ENCODE results near the gene LONRF2. TPM values are rescaled to one million over a fixed set of nuclear protein-coding genes. Genes with fewer than 3 reads are reported as not detected.

LONRF2 gene
- total and polyA plus RNA-seq, 8 donors: 2.0 to 7.1 (median 6.8) TPM

DNA sequence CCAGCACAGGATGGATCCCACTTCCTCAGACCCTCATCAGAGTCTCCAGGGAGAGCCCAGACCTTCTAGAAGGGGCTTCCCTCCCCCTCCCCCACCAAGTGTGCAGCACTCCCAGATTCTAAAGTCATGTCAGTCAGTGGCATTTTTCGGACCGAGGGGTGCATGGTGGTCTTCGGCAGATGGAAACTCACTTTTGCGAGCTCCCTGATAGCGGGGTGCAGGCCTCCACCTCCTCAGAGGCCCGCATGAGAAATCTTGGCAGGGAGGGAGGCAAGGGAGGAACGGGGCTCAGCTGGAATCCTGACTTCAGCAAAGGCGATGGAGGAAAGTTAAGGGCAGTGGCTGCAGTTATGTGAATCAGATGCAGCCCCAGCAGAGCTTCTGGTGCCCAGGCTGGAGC is 58.2 kb downstream of the LONRF2 start:
- TF ChIP-seq, protein P1, sequence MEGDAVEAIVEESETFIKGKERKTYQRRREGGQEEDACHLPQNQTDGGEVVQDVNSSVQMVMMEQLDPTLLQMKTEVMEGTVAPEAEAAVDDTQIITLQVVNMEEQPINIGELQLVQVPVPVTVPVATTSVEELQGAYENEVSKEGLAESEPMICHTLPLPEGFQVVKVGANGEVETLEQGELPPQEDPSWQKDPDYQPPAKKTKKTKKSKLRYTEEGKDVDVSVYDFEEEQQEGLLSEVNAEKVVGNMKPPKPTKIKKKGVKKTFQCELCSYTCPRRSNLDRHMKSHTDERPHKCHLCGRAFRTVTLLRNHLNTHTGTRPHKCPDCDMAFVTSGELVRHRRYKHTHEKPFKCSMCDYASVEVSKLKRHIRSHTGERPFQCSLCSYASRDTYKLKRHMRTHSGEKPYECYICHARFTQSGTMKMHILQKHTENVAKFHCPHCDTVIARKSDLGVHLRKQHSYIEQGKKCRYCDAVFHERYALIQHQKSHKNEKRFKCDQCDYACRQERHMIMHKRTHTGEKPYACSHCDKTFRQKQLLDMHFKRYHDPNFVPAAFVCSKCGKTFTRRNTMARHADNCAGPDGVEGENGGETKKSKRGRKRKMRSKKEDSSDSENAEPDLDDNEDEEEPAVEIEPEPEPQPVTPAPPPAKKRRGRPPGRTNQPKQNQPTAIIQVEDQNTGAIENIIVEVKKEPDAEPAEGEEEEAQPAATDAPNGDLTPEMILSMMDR (IDR thresholded peaks at IDR 0.05): no peak
- no peak for DNase-seq
- Histone ChIP-seq H3K4me3 (no peak overlapping the region), H3K27ac (no peak overlapping the region), H3K9me3 (no peaks in the 10 kb centered on the region), H3K36me3 (no peaks in the 10 kb centered on the region), H3K4me1 (no peaks in the 10 kb centered on the region), H3K27me3 (no peaks in the 10 kb centered on the region)
- intact Hi-C loops (cut with DNase I): loop anchor here in 1 of 3 donors (10.0 kb wide), 1 partner anchor 121 kb away; no protein-coding TSS in a partner anchor
- no peak for ATAC-seq
- FAIRE-seq: no peak
- WGBS, 2 donors: 60 to 69% methylated on average over 8 of the region's 8 CpGs

DNA sequence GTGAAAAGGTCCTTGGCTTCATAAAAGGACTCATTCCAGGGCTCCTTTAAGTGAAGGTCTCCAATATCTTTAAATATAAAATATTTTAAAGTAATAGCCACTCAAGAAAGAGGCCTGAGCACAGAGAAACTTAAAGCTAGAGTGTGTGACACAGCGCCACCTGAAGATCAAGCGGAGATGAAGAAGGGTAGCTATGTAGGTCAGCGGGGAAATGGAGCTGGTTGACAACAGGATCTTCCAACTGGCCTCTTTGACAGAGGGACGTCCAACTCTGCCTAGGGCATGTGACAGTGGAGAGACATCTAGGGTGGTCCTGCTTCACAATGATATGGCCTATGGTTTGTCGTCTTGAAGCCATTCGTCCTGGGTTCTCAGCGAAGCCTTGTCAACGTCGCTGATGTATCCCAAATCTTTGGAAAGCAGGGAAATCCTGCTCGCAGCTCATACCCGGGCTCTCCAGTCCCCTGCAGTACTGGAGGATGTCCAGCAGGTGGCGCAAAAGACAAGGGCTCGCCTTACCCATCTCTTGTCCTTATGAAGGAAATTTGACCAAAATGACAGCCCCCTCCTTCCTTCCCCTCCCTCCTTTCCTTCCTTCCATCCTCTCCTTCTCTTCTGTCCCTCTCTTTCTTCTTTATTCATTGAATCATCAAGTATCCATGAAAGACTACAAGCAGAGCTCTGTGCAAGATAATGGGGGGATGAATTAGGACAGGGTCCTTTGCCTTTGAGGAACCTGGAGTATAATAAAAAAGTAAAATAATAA is 59.6 kb downstream of the LONRF2 start:
- TF ChIP-seq, protein P1 (IDR thresholded peaks at IDR 0.05): peak; percentile 82 to 97 (median 94)
- Histone ChIP-seq H3K4me1 (no peaks in the 10 kb centered on the region), H3K4me3 (no peak overlapping the region), H3K36me3 (no peaks in the 10 kb centered on the region), H3K27me3 (no peaks in the 10 kb centered on the region), H3K9me3 (no peaks in the 10 kb centered on the region), H3K27ac (no peak overlapping the region)
- ATAC-seq: peak; percentile 69 to 89 (median 86)
- DNase-seq: peak; percentile 28 to 88 (median 72)
- intact Hi-C loops (cut with DNase I): loop anchor here in 2 of 3 donors (2.0 to 10.0 kb wide), 2 partner anchors 118 to 122 kb away; no protein-coding TSS in a partner anchor
- WGBS, 2 donors: 7 to 11% methylated on average over 13 of the region's 13 CpGs
- FAIRE-seq: no peak

DNA sequence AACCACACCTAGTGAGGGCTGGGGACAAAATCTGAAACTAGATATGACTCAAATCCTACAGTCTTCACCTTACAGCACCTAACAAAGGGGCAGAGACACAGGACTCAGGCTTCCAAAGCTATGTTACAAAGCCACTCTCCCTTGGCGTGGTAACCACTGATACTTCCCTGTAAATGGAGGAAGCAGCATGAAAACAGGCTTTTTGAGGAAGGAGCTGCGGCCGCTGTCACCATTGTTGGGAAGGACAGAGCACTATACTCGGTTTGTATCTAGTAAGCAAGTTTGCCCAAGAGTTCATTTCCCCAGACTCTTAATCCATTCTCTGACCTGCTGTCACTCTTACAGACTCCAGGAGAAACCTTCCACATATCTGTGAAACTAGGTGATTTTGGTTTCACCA is 60.3 kb downstream of the LONRF2 start:
- TF ChIP-seq, protein P1 (IDR thresholded peaks at IDR 0.05): no peak
- peak in 1 of 4 donors; percentile 42 for ATAC-seq
- 74 to 84% methylated on average over 4 of the region's 4 CpGs for WGBS, 2 donors
- DNase-seq: no peak
- intact Hi-C loops (cut with DNase I): loop anchor here in 2 of 3 donors (2.0 to 10.0 kb wide), 2 partner anchors 119 to 123 kb away; no protein-coding TSS in a partner anchor
- H3K4me3 ChIP-seq: no peak overlapping the region
- H3K27me3 ChIP-seq: no peaks in the 10 kb centered on the region
- no peak for FAIRE-seq
- no peak overlapping the region for H3K27ac ChIP-seq
- H3K4me1 ChIP-seq: no peaks in the 10 kb centered on the region
- H3K9me3 ChIP-seq: no peaks in the 10 kb centered on the region
- H3K36me3 ChIP-seq: no peaks in the 10 kb centered on the region

DNA sequence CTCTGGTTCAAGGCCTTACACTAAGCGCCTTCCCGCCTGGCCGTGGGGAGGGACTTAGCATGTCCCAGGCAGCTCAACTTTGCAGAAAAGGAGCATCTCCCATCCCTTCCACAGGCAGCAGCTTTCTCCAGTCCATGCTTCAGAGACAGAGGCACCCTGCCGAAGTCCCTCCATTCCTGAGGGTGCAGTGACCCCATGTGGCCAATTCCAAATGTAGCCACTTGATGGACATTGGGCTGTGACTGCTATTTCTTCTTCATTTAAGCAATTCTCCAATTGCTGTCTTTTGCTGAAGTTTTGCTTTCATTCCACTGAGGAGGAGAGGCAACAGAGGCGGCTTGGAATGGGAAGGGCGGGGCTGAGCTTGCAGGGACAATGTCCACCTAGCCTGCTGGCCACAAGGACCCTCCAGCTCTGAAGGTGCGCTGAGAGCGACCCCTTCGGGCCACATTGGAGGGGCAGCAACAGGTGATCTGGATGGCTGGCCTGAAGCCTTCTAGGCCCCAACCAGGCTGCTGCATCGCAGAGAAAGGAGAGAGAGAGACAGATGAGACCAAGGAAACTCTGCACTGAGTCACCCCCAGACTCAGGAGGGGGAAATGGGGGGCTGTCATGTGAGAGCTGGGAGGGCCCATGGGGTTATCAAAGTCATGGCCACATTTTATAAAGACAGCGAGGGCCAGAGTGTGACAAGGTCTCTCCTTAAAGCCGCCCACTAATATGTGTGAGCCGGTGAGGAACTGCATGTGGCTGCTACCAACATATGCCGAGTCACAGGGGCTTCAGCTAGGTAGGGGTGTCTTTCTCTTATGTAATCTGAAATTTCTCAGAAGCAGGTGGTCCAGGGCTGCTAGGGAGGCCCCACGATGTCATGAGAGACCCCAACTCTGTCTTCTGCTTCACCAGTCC is 61.3 kb downstream of the LONRF2 start:
- Histone ChIP-seq H3K36me3 (no peaks in the 10 kb centered on the region), H3K4me3 (no peak overlapping the region), H3K9me3 (no peaks in the 10 kb centered on the region), H3K27ac (no peak overlapping the region), H3K4me1 (no peaks in the 10 kb centered on the region), H3K27me3 (no peaks in the 10 kb centered on the region)
- DNase-seq (peak in 1 of 6 donors; percentile 63), ATAC-seq (peak; percentile 48 to 85 (median 81)), FAIRE-seq (no peak)
- 57 to 63% methylated on average over 15 of the region's 15 CpGs for WGBS, 2 donors
- intact Hi-C loops (cut with DNase I): loop anchor here in 1 of 3 donors (10.0 kb wide), 1 partner anchor 124 kb away; no protein-coding TSS in a partner anchor
- TF ChIP-seq, protein P1 (IDR thresholded peaks at IDR 0.05): peak in 3 of 4 donors; percentile 11 to 46 (median 28)
